A549 treated with GW870086 at 1 μM for 4 hours (cell line): Measurements from ENCODE around the gene FOSL2. TPM values are rescaled to one million over a fixed set of nuclear protein-coding genes. Genes with fewer than 3 reads are reported as not detected.

Experiments used
- total RNA-seq: library from RNA; stranded (reverse); fragments of 200-300 nt; extraction: Qiagen RNA extraction; gene quantifications from 5 replicates; pipeline ENCODE4 v1.2.3, GENCODE V29; 2022; ENCODE audit warnings: low read depth

FOSL2 gene
- 53.6 to 66.2 TPM (median 60.6 TPM) in 5 replicates for total RNA-seq

DNA sequence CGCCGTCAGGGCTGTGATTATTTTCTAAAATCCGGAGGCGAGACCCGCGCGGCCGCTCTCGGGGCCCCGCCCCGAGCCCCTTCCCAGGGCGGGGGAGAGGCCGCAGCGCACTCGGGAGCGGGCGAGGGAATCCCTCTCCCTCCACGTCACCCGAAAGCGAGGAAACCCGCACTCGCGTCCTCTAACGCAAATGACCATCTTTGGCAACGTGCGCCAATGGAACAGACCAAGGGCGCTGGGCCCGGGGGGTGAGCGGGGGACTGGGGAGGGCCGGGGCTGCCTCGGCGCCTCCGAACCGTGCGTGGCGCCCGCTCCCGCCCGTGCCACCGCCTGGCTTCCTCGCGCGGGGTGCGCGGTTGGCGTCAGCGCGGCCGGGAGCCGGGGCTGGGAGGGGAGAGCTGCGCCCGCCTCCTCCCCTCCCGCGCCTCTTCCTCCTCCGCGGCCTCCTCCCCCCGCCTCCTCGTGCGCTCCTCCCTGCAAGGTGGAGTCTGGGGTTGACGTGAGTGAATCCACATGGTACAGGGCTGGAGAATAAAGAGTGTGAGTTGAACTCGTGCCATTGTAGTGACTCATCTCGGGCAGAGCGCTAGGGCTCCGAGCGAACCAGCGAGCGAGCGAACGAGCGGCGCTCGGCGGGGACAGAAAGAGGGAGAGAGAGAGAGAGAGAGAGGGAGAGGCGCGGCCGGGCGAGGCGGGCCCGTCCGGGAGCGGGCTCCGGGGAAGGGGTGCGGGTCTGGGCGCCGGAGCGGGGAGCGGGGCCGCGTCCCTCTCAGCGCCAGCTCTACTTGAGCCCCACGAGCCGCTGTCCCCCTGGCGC, at the start of gene FOSL2:
Gene FOSL2, plus strand, starts transcription at position 562 of the 817 bp plus-strand sequence. CDS start 863 bp downstream, outside the sequence.

Other genes with a start within 250 kb of the FOSL2 start
- gene PLB1, start 103.2 kb downstream of the FOSL2 start, total RNA-seq, result 0.99 to 1.8 TPM (median 1.6 TPM) in 5 replicates